ENCODE results near the gene CLEC2A. TPM values are rescaled to one million over a fixed set of nuclear protein-coding genes. Genes with fewer than 3 reads are reported as not detected.

The CLEC2A gene
- total and polyA plus RNA-seq, 2 experiments from 2014 or later, result not detected

- Histone ChIP-seq H3K9me2 (ENCODE audit: insufficient read depth) (no peaks in the 10 kb centered on the region), H3K4me3 (no peak overlapping the region), H3K4me2 (ENCODE audit: unreplicated experiment) (no peak overlapping the region), H2AFZ (no peak overlapping the region), H3K36me3 (ENCODE audit: low read depth) (no peaks in the 10 kb centered on the region), H4K20me1 (ENCODE audit: insufficient read depth) (no peaks in the 10 kb centered on the region), H3K79me2 (ENCODE audit: insufficient read depth) (no peaks in the 10 kb centered on the region), H3K4me1 (ENCODE audit: insufficient read depth) (no peaks in the 10 kb centered on the region), H3K9me3 (ENCODE audit: low read depth) (peaks cover 4% of the 10 kb centered on the region), H3K27ac (no peak overlapping the region), H3K27me3 (replicated peaks; ENCODE audit: insufficient read depth) (0 out of 2 replicates have a peak, but pooled peaks cover 5% of the 10 kb centered on the region), H3K9ac (no peak overlapping the region), H3F3A (ENCODE audit: insufficient read depth) (no peaks in the 10 kb centered on the region)
- TF ChIP-seq EZH2phosphoT487 (IDR thresholded peaks at IDR 0.05; ENCODE audit: insufficient read depth, low read depth), result no peak
- no peak for TF ChIP-seq EZH2 (IDR thresholded peaks at IDR 0.05; ENCODE audit: insufficient read depth, poor library complexity, severe bottlenecking)
- 43 to 44% methylated on average over 7 of the region's 7 CpGs for WGBS, 2 experiments (ENCODE audit: low coverage in 1 of 2, low lambda C conversion rate in 2 of 2, missing lambda C conversion rate in 2 of 2)
- DNase-seq, result peak; percentile 7
- in situ Hi-C loops (cut with MboI), result no loop called here
Observed at GRCh38 chr12:9910716-9911421, 21.3 kb downstream of the CLEC2A start.

- no peak overlapping the region for H3K4me3 ChIP-seq
- DNase-seq, result no peak
- TF ChIP-seq EZH2 (IDR thresholded peaks at IDR 0.05; ENCODE audit: insufficient read depth, poor library complexity, severe bottlenecking) (no peak), EZH2phosphoT487 (IDR thresholded peaks at IDR 0.05; ENCODE audit: insufficient read depth, low read depth) (no peak)
- no peaks in the 10 kb centered on the region for H3K9me2 ChIP-seq (ENCODE audit: insufficient read depth)
- H3K9ac ChIP-seq, result no peak overlapping the region
- 0 out of 2 replicates have a peak, but pooled peaks cover 5% of the 10 kb centered on the region for H3K27me3 ChIP-seq (replicated peaks; ENCODE audit: insufficient read depth)
- in situ Hi-C loops (cut with MboI), result no loop called here
- H3F3A ChIP-seq (ENCODE audit: insufficient read depth), result no peaks in the 10 kb centered on the region
- no peak overlapping the region for H3K27ac ChIP-seq
- H3K4me1 ChIP-seq (ENCODE audit: insufficient read depth), result no peaks in the 10 kb centered on the region
- no peaks in the 10 kb centered on the region for H3K79me2 ChIP-seq (ENCODE audit: insufficient read depth)
- no peaks in the 10 kb centered on the region for H3K36me3 ChIP-seq (ENCODE audit: low read depth)
- H3K9me3 ChIP-seq (ENCODE audit: low read depth), result peaks cover 4% of the 10 kb centered on the region
- no peak overlapping the region for H3K4me2 ChIP-seq (ENCODE audit: unreplicated experiment)
- no peak overlapping the region for H2AFZ ChIP-seq
- no peaks in the 10 kb centered on the region for H4K20me1 ChIP-seq (ENCODE audit: insufficient read depth)
Observed at GRCh38 chr12:9909724-9910123, 22.4 kb downstream of the CLEC2A start.

- TF ChIP-seq EZH2phosphoT487 (IDR thresholded peaks at IDR 0.05; ENCODE audit: insufficient read depth, low read depth) (no peak), EZH2 (IDR thresholded peaks at IDR 0.05; ENCODE audit: insufficient read depth, poor library complexity, severe bottlenecking) (no peak)
- Histone ChIP-seq H3F3A (ENCODE audit: insufficient read depth) (no peaks in the 10 kb centered on the region), H3K79me2 (ENCODE audit: insufficient read depth) (no peaks in the 10 kb centered on the region), H3K27ac (no peak overlapping the region), H4K20me1 (ENCODE audit: insufficient read depth) (no peaks in the 10 kb centered on the region), H3K36me3 (ENCODE audit: low read depth) (no peaks in the 10 kb centered on the region), H3K9me2 (ENCODE audit: insufficient read depth) (no peaks in the 10 kb centered on the region), H2AFZ (no peak overlapping the region), H3K9ac (no peak overlapping the region), H3K4me3 (no peak overlapping the region), H3K27me3 (replicated peaks; ENCODE audit: insufficient read depth) (0 out of 2 replicates have a peak, but pooled peaks cover 5% of the 10 kb centered on the region), H3K9me3 (ENCODE audit: low read depth) (peaks cover 4% of the 10 kb centered on the region), H3K4me1 (ENCODE audit: insufficient read depth) (no peaks in the 10 kb centered on the region), H3K4me2 (ENCODE audit: unreplicated experiment) (no peak overlapping the region)
- WGBS, 2 experiments (ENCODE audit: low coverage in 1 of 2, low lambda C conversion rate in 2 of 2, missing lambda C conversion rate in 2 of 2), result 57 to 60% methylated on average over 4 of the region's 4 CpGs
- in situ Hi-C loops (cut with MboI), result no loop called here
- no peak for DNase-seq
Observed at GRCh38 chr12:9908350-9908749, 23.8 kb downstream of the CLEC2A start.

GRCh38 chr12:9907769-9908168 lies 24.4 kb downstream of the CLEC2A start:
- DNase-seq, result no peak
- Histone ChIP-seq H4K20me1 (ENCODE audit: insufficient read depth) (no peaks in the 10 kb centered on the region), H3K4me1 (ENCODE audit: insufficient read depth) (no peaks in the 10 kb centered on the region), H3K9ac (no peak overlapping the region), H3K9me3 (ENCODE audit: low read depth) (peaks cover 4% of the 10 kb centered on the region), H3F3A (ENCODE audit: insufficient read depth) (no peaks in the 10 kb centered on the region), H3K79me2 (ENCODE audit: insufficient read depth) (no peaks in the 10 kb centered on the region), H3K36me3 (ENCODE audit: low read depth) (no peaks in the 10 kb centered on the region), H3K9me2 (ENCODE audit: insufficient read depth) (no peaks in the 10 kb centered on the region), H3K27me3 (replicated peaks; ENCODE audit: insufficient read depth) (0 out of 2 replicates have a peak, but pooled peaks cover 5% of the 10 kb centered on the region), H3K4me2 (ENCODE audit: unreplicated experiment) (no peak overlapping the region), H3K27ac (no peak overlapping the region), H2AFZ (no peak overlapping the region), H3K4me3 (no peak overlapping the region)
- WGBS, 2 experiments (ENCODE audit: low coverage in 1 of 2, low lambda C conversion rate in 2 of 2, missing lambda C conversion rate in 2 of 2), result 56 to 60% methylated on average over 7 of the region's 7 CpGs
- TF ChIP-seq EZH2 (IDR thresholded peaks at IDR 0.05; ENCODE audit: insufficient read depth, poor library complexity, severe bottlenecking) (no peak), EZH2phosphoT487 (IDR thresholded peaks at IDR 0.05; ENCODE audit: insufficient read depth, low read depth) (no peak)
- in situ Hi-C loops (cut with MboI), result no loop called here
